ENCODE data around the gene NPEPL1. TPM values are rescaled to one million over a fixed set of nuclear protein-coding genes. Genes with fewer than 3 reads are reported as not detected.
A peak's percentile ranks its signal among the peaks of the same experiment; 100 is the strongest.

Gene NPEPL1
- total RNA-seq, 2 experiments from 2014 or later: 15.4 to 17.1 TPM

DNA sequence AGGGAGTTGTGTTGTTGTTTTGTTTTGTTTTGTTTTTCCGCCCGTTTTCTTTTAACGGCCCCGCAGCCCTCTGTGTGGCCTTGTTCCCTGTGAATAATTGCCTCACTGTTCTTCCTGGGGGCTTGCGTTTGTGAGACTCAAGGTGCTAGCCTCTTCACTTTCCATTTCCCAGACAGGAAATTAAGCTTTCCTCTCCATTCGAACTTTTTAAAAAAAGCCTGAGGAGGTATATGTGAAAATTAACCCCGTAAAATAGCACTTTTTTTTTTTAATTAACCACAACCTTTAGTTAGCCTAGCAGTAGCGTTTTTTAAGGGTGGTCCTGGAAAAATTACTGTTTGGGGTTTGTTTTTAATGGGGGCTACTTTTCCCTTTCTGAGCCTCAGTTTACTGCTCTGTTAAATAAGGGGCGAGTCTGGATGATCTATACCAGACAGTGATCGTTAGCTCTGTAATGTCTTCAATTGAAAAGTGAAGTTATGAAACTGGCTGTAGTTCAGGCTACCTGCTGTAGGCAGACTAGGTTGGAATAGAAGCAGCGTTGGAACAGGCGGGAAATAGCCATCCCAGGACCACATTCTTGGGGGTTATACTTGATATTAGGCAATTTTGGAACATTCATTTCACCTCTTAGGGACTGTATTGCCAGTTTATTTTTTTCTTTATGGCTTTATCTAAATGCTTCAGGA, 39.9 kb upstream of the NPEPL1 start:
- peak; percentile 2 for ATAC-seq
- peaks cover 31% of the 10 kb centered on the region for H3K4me1 Mint-ChIP-seq (ENCODE audit: low read depth)
- CTCF ChIA-PET: interaction anchor here (1.2 to 3.3 kb wide), 5 partner anchors 9 to 196 kb away, joined by 3 to 24 read pairs (median 11); no protein-coding TSS in a partner anchor
- intact Hi-C loops (cut with micrococcal nuclease): loop anchor here (5.0 kb wide), 3 partner anchors 40 to 415 kb away; partner anchors contain the start of genes NPEPL1 and RAB22A
- DNase-seq: no peak
- POLR2A ChIA-PET: interaction anchor here (0.8 to 3.0 kb wide), 9 partner anchors 9 to 418 kb away, joined by 3 to 16 read pairs (median 4); no protein-coding TSS in a partner anchor
- H3K27ac Mint-ChIP-seq: peak overlapping the region; percentile 95
- H3K4me3 Mint-ChIP-seq: peak overlapping the region; percentile 93
- H3K9me3 Mint-ChIP-seq: no peaks in the 10 kb centered on the region
- H3K27me3 Mint-ChIP-seq: no peaks in the 10 kb centered on the region
- peaks cover 38% of the 10 kb centered on the region for H3K36me3 Mint-ChIP-seq (ENCODE audit: low read depth)
- TF ChIP-seq, protein P1, sequence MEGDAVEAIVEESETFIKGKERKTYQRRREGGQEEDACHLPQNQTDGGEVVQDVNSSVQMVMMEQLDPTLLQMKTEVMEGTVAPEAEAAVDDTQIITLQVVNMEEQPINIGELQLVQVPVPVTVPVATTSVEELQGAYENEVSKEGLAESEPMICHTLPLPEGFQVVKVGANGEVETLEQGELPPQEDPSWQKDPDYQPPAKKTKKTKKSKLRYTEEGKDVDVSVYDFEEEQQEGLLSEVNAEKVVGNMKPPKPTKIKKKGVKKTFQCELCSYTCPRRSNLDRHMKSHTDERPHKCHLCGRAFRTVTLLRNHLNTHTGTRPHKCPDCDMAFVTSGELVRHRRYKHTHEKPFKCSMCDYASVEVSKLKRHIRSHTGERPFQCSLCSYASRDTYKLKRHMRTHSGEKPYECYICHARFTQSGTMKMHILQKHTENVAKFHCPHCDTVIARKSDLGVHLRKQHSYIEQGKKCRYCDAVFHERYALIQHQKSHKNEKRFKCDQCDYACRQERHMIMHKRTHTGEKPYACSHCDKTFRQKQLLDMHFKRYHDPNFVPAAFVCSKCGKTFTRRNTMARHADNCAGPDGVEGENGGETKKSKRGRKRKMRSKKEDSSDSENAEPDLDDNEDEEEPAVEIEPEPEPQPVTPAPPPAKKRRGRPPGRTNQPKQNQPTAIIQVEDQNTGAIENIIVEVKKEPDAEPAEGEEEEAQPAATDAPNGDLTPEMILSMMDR (IDR thresholded peaks at IDR 0.05): no peak

DNA sequence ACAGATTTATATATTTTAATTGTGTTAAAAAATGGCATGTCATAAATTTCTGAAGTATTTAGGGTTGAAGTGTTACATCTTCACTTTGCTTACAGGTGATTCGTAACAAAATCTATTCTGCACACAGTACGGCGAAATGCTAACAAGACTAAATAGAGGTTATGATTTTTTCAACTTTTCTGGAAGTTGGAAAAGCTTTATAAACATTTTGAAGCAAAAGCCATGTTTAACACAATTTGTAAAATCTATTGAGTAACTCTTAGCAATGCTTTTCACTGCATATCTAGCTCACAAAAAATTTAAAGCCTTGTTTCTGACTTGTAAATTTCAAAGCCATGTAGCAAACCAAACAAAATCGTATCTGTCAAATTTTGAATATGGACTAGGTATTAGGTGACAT, 38.3 kb upstream of the NPEPL1 start:
- H3K36me3 Mint-ChIP-seq (ENCODE audit: low read depth): peaks cover 44% of the 10 kb centered on the region
- CTCF ChIA-PET: no interaction called here
- peak overlapping the region; percentile 38 for H3K27ac Mint-ChIP-seq
- H3K27me3 Mint-ChIP-seq: no peaks in the 10 kb centered on the region
- intact Hi-C loops (cut with micrococcal nuclease): loop anchor here (5.0 kb wide), 3 partner anchors 38 to 417 kb away; partner anchors contain the start of genes NPEPL1 and RAB22A
- DNase-seq (no peak), ATAC-seq (no peak)
- H3K4me1 Mint-ChIP-seq (ENCODE audit: low read depth): peaks cover 43% of the 10 kb centered on the region
- POLR2A ChIA-PET: no interaction called here
- H3K9me3 Mint-ChIP-seq: no peaks in the 10 kb centered on the region
- TF ChIP-seq, protein P1 (IDR thresholded peaks at IDR 0.05): no peak
- peak overlapping the region; percentile 93 for H3K4me3 Mint-ChIP-seq

DNA sequence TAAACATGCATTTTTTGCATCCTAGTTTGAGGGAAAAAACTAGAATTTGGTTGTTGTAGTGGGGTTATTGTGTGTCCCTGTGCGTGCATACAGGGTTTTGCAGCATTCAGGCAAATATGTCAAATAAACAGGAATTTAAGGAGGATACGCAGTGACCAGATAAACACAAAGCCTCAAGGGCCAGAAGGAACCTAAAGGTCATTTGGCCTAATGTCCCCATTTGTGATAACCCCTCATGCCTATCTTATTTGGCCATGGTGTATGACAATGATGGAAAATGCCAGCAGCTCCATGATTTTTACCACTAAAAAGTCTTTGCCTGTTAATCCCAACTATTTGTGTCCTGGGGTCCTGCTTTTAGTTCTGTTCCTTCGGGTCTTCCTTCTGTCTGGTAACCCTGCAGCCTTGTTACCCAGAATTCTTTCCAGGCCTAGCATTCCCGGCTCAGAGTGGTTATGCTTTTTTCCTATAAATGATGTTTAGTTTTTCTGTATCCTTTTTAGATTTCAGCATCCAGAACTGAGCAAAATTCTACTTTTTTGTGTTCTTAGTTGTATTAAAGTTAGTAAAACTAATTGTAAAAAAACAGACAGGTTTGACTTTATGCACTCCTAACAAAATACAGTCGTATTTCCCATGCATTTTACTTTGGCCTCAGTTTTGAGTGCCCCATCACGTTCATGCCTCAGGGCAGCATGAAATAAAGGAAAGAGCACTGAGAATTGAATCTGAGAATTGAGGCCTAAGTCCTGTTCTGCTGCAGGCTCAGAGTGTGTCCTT, 37.1 kb upstream of the NPEPL1 start:
- intact Hi-C loops (cut with micrococcal nuclease): loop anchor here (5.0 kb wide), 1 partner anchor 182 kb away; no protein-coding TSS in a partner anchor
- ATAC-seq (no peak), DNase-seq (no peak)
- H3K27ac Mint-ChIP-seq: peak overlapping the region; percentile 82
- peaks cover 54% of the 10 kb centered on the region for H3K4me1 Mint-ChIP-seq (ENCODE audit: low read depth)
- TF ChIP-seq, protein P1 (IDR thresholded peaks at IDR 0.05): no peak
- H3K36me3 Mint-ChIP-seq (ENCODE audit: low read depth): peaks cover 51% of the 10 kb centered on the region
- POLR2A ChIA-PET: interaction anchor here (0.6 to 0.7 kb wide), 2 partner anchors 38 to 1391 kb away, joined by 3 read pairs; no protein-coding TSS in a partner anchor
- H3K27me3 Mint-ChIP-seq: no peaks in the 10 kb centered on the region
- peak overlapping the region; percentile 60 for H3K4me3 Mint-ChIP-seq
- CTCF ChIA-PET: interaction anchor here (1.0 to 1.4 kb wide), 4 partner anchors 8 to 174 kb away, joined by 3 to 6 read pairs (median 4); no protein-coding TSS in a partner anchor
- no peaks in the 10 kb centered on the region for H3K9me3 Mint-ChIP-seq

DNA sequence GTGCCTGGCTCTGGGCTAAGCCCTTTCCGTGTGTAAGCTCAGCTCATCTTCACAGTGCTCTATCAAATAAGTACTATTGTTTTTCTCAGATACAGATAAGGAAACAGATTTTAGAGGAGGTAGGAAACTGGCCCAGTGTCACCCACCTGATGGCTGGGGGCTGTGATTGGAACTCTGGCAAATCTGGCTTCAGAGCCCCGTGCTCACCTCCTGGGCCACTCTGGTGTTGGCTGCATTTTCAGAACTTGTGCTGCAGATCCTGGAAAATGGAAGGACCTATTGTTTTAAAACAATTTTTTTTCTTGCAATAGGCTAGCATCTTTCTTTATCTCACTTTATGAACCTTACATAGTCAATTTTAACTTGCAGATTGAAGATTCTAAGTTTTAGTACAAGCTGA, 35.8 kb upstream of the NPEPL1 start:
- POLR2A ChIA-PET: no interaction called here
- DNase-seq (no peak), ATAC-seq (no peak)
- intact Hi-C loops (cut with micrococcal nuclease): loop anchor here (5.0 kb wide), 1 partner anchor 180 kb away; no protein-coding TSS in a partner anchor
- H3K27ac Mint-ChIP-seq: peak overlapping the region; percentile 82
- peak overlapping the region; percentile 60 for H3K4me3 Mint-ChIP-seq
- H3K36me3 Mint-ChIP-seq (ENCODE audit: low read depth): peaks cover 53% of the 10 kb centered on the region
- TF ChIP-seq, protein P1 (IDR thresholded peaks at IDR 0.05): no peak
- H3K9me3 Mint-ChIP-seq: no peaks in the 10 kb centered on the region
- CTCF ChIA-PET: interaction anchor here (0.8 to 1.6 kb wide), 8 partner anchors 8 to 551 kb away, joined by 3 to 6 read pairs (median 4); no protein-coding TSS in a partner anchor
- H3K4me1 Mint-ChIP-seq (ENCODE audit: low read depth): peaks cover 64% of the 10 kb centered on the region
- H3K27me3 Mint-ChIP-seq: no peaks in the 10 kb centered on the region
